OCI-LY1 (cell line): ENCODE results near the gene OSBPL2.

Experiments
- EZH2 ChIP-seq: fragments of 200-600 bp; sonication (generic), shearing (Covaris generic); IDR thresholded peaks from 2 replicates; pipeline ENCODE4 v1.8.0; 2017; ENCODE audit warnings: borderline replicate concordance, mixed run types, mild to moderate bottlenecking, antibody characterized with exemption, low read length, moderate library complexity, mixed read lengths
- TF ChIP-seq, protein P1 (sequence below): fragments of 200-600 bp; sonication (generic), shearing (Covaris generic); IDR thresholded peaks from 2 replicates; pipeline ENCODE4 v1.5.1; 2017; ENCODE audit warnings: mild to moderate bottlenecking, antibody characterized with exemption, low read length, moderate library complexity, mixed read lengths

DNA sequence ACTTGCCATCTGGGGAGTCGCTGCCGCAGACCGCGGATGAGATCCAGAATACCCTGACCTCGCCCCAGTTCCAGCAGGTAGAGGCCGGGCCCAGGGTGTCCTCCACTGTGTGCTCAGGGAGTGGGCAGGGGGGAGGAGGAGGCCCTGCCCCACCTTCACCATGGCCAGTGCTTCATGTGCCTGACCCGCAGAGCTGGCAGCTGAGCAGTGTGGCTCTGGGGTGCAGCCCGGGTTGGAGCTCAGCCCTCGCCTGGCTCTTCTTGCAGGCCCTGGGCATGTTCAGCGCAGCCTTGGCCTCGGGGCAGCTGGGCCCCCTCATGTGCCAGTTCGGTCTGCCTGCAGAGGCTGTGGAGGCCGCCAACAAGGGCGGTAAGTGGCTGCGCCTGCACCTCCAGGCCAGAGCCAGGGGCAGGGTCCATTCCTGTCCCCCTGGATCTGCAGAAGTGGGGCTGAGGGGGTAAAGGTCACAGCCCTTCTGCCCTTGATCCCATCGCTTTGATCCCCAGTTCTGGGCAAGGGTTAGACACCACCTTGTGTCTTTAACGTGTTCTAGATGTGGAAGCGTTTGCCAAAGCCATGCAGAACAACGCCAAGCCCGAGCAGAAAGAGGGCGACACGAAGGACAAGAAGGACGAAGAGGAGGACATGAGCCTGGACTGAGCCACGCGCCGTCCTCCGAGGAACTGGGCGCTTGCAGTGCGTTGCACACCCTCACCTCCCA, 69.9 kb downstream of the OSBPL2 start:
- TF ChIP-seq, protein P1, sequence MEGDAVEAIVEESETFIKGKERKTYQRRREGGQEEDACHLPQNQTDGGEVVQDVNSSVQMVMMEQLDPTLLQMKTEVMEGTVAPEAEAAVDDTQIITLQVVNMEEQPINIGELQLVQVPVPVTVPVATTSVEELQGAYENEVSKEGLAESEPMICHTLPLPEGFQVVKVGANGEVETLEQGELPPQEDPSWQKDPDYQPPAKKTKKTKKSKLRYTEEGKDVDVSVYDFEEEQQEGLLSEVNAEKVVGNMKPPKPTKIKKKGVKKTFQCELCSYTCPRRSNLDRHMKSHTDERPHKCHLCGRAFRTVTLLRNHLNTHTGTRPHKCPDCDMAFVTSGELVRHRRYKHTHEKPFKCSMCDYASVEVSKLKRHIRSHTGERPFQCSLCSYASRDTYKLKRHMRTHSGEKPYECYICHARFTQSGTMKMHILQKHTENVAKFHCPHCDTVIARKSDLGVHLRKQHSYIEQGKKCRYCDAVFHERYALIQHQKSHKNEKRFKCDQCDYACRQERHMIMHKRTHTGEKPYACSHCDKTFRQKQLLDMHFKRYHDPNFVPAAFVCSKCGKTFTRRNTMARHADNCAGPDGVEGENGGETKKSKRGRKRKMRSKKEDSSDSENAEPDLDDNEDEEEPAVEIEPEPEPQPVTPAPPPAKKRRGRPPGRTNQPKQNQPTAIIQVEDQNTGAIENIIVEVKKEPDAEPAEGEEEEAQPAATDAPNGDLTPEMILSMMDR, result no peak
- TF ChIP-seq EZH2, result no peak
